ENCODE measurements around the gene KATNAL2.

DNA sequence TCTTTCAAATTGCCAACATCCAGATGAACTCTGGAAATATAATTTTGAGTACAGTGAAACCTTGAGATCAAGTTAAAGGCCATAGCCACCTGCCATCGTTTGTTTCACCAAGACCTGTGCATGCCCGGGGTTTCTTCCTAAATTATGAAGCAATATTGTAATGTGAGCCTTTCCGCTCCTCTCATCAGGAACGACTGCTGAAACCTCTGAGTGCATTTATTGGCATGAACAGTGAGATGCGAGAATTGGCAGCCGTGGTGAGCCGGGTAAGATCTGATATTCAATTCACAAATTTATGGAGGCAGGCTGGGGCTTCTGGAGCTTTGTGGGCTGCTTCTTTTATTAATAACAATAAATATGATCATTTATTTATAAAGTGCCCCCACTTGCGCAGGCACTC, 145.7 kb downstream of the KATNAL2 start:
- TF ChIP-seq EZH2 (IDR thresholded peaks at IDR 0.05; ENCODE audit: insufficient read depth, low read length), result no peak
- TF ChIP-seq, protein P1, sequence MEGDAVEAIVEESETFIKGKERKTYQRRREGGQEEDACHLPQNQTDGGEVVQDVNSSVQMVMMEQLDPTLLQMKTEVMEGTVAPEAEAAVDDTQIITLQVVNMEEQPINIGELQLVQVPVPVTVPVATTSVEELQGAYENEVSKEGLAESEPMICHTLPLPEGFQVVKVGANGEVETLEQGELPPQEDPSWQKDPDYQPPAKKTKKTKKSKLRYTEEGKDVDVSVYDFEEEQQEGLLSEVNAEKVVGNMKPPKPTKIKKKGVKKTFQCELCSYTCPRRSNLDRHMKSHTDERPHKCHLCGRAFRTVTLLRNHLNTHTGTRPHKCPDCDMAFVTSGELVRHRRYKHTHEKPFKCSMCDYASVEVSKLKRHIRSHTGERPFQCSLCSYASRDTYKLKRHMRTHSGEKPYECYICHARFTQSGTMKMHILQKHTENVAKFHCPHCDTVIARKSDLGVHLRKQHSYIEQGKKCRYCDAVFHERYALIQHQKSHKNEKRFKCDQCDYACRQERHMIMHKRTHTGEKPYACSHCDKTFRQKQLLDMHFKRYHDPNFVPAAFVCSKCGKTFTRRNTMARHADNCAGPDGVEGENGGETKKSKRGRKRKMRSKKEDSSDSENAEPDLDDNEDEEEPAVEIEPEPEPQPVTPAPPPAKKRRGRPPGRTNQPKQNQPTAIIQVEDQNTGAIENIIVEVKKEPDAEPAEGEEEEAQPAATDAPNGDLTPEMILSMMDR (IDR thresholded peaks at IDR 0.05; ENCODE audit: insufficient read depth, low read depth, low read length), result no peak
